Dedifferentiated amniotic fluid mesenchymal stem cell (primary cell): ENCODE measurements around the gene GABARAPL1.
"Not testable (repeated sequence)": the region's sequence is repeated elsewhere in the genome, so short reads cannot be mapped to it uniquely, and the experiment has no call there.

Experiments
- DNase-seq: peaks from one replicate; pipeline ENCODE4 v3.0.0-alpha.2; 2016; ENCODE audit errors: extremely low spot score

Gene GABARAPL1

GRCh38 chr12:10197879-10198278 lies 14.8 kb upstream of the GABARAPL1 start:
- DNase-seq: no peak

- not testable (repeated sequence) for DNase-seq
Observed at GRCh38 chr12:10204495-10204894, 8.2 kb upstream of the GABARAPL1 start.

- no peak for DNase-seq
Observed at GRCh38 chr12:10205220-10205807, 7.4 kb upstream of the GABARAPL1 start.

- DNase-seq: no peak
Observed at GRCh38 chr12:10207136-10207535, 5.5 kb upstream of the GABARAPL1 start.

- no peak for DNase-seq
Observed at GRCh38 chr12:10210225-10210624, 2.5 kb upstream of the GABARAPL1 start.

GRCh38 chr12:10211101-10211939 lies 1.4 kb upstream of the GABARAPL1 start:
- no peak for DNase-seq

DNA sequence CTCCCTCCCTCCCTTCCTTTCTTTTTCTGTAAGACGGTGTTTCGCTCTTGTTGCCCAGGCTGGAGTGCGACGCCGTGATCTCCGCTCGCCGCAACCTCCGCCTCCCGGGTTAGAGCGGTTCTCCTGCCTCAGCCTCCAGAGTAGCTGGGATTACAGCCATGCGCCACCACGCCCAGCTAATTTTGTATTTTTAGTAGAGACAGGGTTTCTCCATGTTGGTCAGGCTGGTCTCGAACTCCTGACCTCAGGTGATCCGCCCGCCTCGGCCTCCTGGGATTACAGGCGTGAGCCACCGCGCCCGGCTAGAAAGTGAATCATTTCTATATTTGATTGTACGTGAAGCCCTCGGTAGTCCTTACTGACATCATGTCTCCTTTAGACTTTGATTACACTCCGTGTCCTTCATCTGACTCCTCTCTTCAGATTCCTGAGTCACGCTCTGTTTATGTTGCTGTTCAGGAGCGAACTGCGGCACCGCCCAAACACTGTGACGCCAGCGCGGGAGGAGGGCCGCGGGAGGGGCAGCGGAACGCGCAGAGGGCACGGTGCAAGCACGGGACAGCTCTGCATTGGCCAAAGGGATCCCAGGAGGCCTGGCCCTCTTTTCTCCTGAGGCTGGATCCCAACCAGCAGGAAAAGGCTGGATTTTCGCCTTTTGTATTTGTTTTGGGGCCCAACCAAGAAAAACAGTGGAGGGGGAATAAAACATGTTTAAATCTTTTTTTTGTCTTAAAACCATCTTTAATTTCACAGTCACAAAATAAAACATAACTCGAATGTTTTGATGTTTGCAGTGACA lies 538 bp upstream of the GABARAPL1 start:
- peak; percentile 99 for DNase-seq

DNA sequence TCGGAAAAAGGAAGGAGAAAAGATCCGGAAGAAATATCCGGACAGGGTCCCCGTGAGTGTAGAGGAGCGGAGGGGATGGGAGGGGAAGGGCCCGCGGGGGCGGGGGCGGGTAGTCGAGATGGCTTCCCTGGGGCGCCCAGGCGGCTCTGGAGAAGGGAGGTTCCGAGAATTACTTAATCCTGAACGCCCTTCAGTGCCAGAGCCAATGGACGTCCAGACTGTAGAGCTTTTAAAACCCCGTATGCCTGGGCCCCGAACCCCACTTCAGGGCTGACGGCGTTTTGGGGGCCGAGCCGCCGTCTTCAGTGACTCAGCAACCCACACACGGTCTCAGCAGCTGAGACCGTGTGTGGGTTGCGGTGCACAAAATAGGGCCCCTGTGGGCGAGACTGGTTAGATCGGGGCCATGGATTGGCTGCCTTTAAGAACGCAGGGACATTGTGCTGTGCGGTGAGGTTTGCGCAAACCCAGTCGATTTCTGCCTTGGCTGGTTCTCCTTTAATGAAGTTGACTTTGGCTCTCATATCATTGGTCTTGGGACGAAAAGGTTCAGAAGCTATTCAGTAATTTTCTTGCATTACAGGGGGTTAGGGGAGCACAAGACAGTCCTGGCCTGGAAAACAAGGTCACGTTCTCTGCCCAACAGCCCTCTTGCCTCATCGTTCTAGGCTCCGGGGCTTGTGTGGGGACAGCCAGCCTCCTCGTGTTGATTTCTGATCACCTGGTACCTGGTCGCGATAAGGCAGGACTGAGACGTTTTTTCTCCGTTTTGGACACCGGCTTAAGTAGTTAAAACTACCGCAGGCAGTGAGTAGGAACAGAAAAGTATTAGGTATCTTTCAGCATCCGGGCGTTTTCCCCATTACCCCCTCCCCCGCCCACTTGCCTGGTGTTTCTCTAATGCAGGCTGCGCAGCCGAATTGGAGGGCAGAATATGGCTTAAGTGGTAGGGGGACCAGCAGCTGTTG lies 775 bp downstream of the GABARAPL1 start:
- peak; percentile 68 for DNase-seq

- DNase-seq: peak; percentile 44
Observed at GRCh38 chr12:10214136-10214894, 1.6 kb downstream of the GABARAPL1 start.

DNA sequence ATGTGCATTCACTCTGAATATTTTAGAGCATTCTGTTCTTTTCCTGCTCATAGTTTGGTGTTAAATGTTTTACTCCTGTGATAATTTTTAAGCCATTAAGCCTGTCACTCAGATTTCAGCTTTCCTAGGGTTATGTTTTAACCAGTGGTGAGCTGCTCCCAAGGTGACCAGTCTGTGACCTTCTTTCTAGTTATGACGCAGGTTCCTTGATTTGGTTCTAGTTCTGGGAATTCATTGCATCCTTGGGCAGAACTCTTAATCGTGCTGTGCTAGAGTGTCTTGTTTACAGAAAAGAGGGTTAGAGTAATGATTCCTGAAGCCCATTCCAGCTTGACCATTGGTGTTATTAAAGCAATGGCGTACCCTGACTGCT lies 2.2 kb downstream of the GABARAPL1 start:
- DNase-seq: no peak

DNA sequence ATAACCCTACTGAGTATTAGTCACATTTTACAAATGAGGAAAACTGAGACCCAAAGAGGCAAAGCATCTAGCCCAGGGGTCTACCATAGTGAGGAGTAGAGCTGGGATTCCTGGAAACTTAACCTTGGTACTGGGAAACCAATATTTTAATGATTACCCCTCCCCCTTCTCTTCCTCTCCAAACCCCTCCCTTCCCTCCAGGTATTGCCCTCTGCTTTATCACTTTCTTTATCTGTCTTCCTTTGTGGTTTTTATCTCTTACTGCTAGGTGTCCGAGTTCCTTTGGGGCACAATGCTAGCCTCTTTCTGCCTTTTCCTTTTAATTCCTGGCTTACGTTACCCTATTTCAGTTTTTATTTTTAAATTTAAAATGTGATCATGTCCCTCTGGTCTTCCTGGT lies 2.8 kb downstream of the GABARAPL1 start:
- DNase-seq: no peak

GRCh38 chr12:10215946-10216345 lies 3.3 kb downstream of the GABARAPL1 start:
- not testable (repeated sequence) for DNase-seq

GRCh38 chr12:10218021-10218420 lies 5.3 kb downstream of the GABARAPL1 start:
- no peak for DNase-seq

DNA sequence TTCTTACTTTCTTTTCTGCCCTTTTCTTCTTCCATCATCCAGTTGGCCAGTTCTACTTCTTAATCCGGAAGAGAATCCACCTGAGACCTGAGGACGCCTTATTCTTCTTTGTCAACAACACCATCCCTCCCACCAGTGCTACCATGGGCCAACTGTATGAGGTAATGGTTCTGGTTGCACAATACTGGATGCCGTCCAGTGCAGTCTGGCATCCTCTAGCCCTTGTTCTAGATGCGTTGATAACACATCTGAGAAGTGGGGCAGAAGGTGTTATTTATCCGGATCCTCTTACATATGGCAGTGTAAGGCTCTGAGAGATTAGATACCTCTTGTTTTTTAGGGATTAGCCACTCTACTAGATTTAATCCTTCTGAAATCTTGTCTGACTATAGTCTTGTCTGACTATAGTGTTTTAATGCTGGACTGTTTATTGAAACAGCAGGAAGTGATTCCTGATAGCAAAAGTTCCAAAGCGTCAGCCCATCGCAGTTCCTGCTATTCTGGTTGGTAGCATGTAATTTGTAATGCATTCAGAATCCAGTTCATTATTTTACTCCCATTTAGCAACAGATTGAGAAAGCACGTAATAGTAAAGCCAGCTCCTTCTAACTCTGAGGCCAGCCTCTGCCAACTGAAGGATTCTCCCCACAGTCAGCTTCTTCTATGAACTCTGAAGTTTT lies 7.9 kb downstream of the GABARAPL1 start:
- no peak for DNase-seq

- no peak for DNase-seq
Observed at GRCh38 chr12:10221846-10222245, 9.2 kb downstream of the GABARAPL1 start.

DNA sequence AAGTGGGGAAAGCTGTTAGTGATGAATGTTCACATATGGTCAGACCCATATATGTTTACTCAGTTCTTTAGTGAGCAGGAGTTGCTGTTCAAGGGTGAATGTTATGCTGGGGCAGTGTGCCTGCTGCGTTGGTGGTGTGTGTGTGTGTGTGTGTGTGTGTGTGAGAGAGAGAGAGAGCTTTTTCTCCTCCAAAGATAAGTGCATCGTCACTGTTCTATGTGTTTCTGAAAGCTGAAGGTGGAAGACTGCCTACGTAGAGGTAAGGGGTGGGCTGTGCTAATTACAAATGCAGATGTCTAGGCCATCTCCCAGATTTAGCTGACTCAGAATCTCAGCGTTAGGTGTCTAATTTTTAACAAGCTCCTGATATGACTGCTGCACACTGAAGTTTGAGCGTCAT lies 10.5 kb downstream of the GABARAPL1 start:
- no peak for DNase-seq

DNA sequence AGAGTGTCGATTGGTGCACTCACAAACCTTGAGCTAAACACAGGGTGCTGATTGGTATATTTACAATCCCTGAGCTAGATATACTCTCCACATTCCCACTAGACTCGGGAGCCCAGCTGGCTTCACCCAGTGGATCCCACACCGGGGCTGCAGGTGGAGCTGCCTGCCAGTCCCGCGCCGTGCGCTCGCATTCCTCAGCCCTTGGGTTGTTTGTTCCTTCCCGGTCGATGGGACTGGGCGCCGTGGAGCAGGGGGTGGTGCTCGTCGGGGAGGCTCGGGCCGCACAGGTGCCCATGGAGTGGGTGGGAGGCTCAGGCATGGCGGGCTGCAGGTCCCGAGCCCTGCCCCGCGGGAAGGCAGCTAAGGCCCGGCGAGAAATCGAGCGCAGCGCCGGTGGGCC lies 12.7 kb downstream of the GABARAPL1 start:
- not testable (repeated sequence) for DNase-seq

GRCh38 chr12:10226086-10226485 lies 13.4 kb downstream of the GABARAPL1 start:
- no peak for DNase-seq

DNA sequence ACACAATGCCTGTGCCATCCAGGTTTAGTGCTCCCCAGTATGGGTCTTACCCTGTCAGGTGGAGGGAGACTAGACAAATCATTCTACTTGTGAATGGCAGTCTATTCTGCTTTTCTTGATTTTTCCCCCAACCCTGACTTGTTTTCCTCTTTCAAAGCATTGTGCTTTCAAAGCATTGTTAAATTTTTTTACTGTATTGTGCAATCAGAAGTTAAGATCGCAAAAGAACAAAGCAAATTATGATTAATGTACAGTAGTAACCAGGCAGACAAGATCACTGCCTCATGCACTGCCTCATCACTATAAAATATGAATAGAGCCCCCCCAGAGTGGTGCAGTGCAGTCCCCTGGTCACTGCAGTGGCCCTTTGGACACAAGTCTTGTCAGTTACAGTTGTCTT lies 14.1 kb downstream of the GABARAPL1 start:
- no peak for DNase-seq

GRCh38 chr12:10227648-10228047 lies 15.0 kb downstream of the GABARAPL1 start:
- no peak for DNase-seq
